Spinal cord (tissue), 4 donors: Measurements from ENCODE around the gene MSL3B. TPM values are rescaled to one million over a fixed set of nuclear protein-coding genes. Genes with fewer than 3 reads are reported as not detected.

Source experiments
- polyA plus RNA-seq, 2 donors: library from polyadenylated mRNA; unstranded; fragments of 120-200 nt; gene quantifications; one replicate each; pipeline ENCODE4 v1.2.1, GENCODE V29; 2013; ENCODE audit not compliant: insufficient read length in 2 of 2
- total RNA-seq, 2 donors: library from RNA; depleted of rRNA in 1 of 2; stranded (reverse); fragments of 120-200 nt in 1 of 2; fragments of >200 nt in 1 of 2; gene quantifications; one replicate each; pipeline versions ENCODE4 v1.2.3 to v1.2.4, GENCODE V29; 2013 to 2014

Gene MSL3B

Other genes with a start within 250 kb of the MSL3B start
- not detected for gene UGT1A10, start 231.9 kb downstream of the MSL3B start, total RNA-seq
- gene UGT1A10, start 231.9 kb downstream of the MSL3B start, polyA plus RNA-seq, result not detected
- gene UGT1A9, start 196.5 kb downstream of the MSL3B start, total RNA-seq, result not detected
- under 1 TPM in 1 of 2 donors, not detected in 1; 0.16 TPM for gene UGT1A9, start 196.5 kb downstream of the MSL3B start, polyA plus RNA-seq
- gene UGT1A7, start 186.5 kb downstream of the MSL3B start, total RNA-seq, result not detected
- not detected for gene UGT1A7, start 186.5 kb downstream of the MSL3B start, polyA plus RNA-seq
- gene UGT1A6, start 175.5 kb downstream of the MSL3B start, total RNA-seq, result under 1 TPM in 1 of 2 donors, not detected in 1; 0.20 TPM
- gene UGT1A6, start 175.5 kb downstream of the MSL3B start, polyA plus RNA-seq, result not detected
- not detected for gene UGT1A5, start 155.5 kb downstream of the MSL3B start, total RNA-seq
- gene UGT1A5, start 155.5 kb downstream of the MSL3B start, polyA plus RNA-seq, result not detected
- gene UGT1A4, start 149.7 kb downstream of the MSL3B start, total RNA-seq, result not detected
- gene UGT1A4, start 149.7 kb downstream of the MSL3B start, polyA plus RNA-seq, result not detected
- gene UGT1A3, start 139.3 kb downstream of the MSL3B start, total RNA-seq, result not detected
- gene UGT1A3, start 139.3 kb downstream of the MSL3B start, polyA plus RNA-seq, result not detected
- gene UGT1A1, start 108.1 kb downstream of the MSL3B start, total RNA-seq, result not detected
- under 1 TPM in 1 of 2 donors, not detected in 1; 0.05 TPM for gene UGT1A1, start 108.1 kb downstream of the MSL3B start, polyA plus RNA-seq
- under 1 TPM in 1 of 2 donors, not detected in 1; under 0.01 TPM for gene MROH2A, start 90.1 kb downstream of the MSL3B start, total RNA-seq
- gene MROH2A, start 90.1 kb downstream of the MSL3B start, polyA plus RNA-seq, result under 1 TPM in 1 of 2 donors, not detected in 1; 0.12 TPM
- gene HJURP, start 13.9 kb downstream of the MSL3B start, total RNA-seq, result 1 to 10 TPM; 4.9 to 8.3 TPM
- gene HJURP, start 13.9 kb downstream of the MSL3B start, polyA plus RNA-seq, result 10 to 100 TPM; 11.0 to 11.4 TPM
- gene TRPM8, start 49.0 kb upstream of the MSL3B start, total RNA-seq, result 1 to 10 TPM in 1 of 2 donors, under 1 TPM in 1; 0.22 to 1.9 TPM
- 1 to 10 TPM; 1.1 TPM for gene TRPM8, start 49.0 kb upstream of the MSL3B start, polyA plus RNA-seq
- gene SPP2, start 182.3 kb upstream of the MSL3B start, total RNA-seq, result under 1 TPM in 1 of 2 donors, not detected in 1; 0.22 TPM
- gene SPP2, start 182.3 kb upstream of the MSL3B start, polyA plus RNA-seq, result under 1 TPM; 0.44 to 0.51 TPM